Activated B cell treated with CpG ODN at 0.5 μM for 24 hours (primary cell): Measurements from ENCODE around the gene SETD1A. TPM values are rescaled to one million over a fixed set of nuclear protein-coding genes. Genes with fewer than 3 reads are reported as not detected.

ENCODE experiments used
- ATAC-seq: fragments of 200-7000 bp; cut with Tn5 transposase; one replicate; pipeline ENCODE4 v1.10.0; 2021; ENCODE audit warnings: low read depth, mild to moderate bottlenecking, moderate library complexity
- CTCF ChIA-PET: fragments of 350-600 bp; sonication (Branson Sonifier 250); formaldehyde crosslinking; loops from one replicate; lab custom pipeline; 2021; ENCODE audit warnings: antibody characterized with exemption; lab: Charles Lee
- POLR2A ChIA-PET: fragments of 350-600 bp; sonication (Branson Sonifier 250); formaldehyde crosslinking; loops from one replicate; lab custom pipeline; 2021; ENCODE audit warnings: antibody characterized with exemption; lab: Charles Lee
- DNase-seq: peaks from one replicate; pipeline ENCODE4 v3.0.0; 2022
- H3K27ac Mint-ChIP-seq: one replicate; pipeline ENCODE4 v1.8.0; 2020; ENCODE audit warnings: mixed read lengths
- H3K27me3 Mint-ChIP-seq: one replicate; pipeline ENCODE4 v1.8.0; 2021; ENCODE audit warnings: mixed read lengths
- H3K36me3 Mint-ChIP-seq: one replicate; pipeline ENCODE4 v1.8.0; 2021; ENCODE audit warnings: low read depth, mixed read lengths
- H3K4me1 Mint-ChIP-seq: one replicate; pipeline ENCODE4 v1.8.0; 2021; ENCODE audit warnings: mixed read lengths
- H3K4me3 Mint-ChIP-seq: one replicate; pipeline ENCODE4 v1.8.0; 2020; ENCODE audit warnings: mild to moderate bottlenecking, mixed read lengths
- H3K9me3 Mint-ChIP-seq: one replicate; pipeline ENCODE4 v1.8.0; 2020; ENCODE audit warnings: mixed read lengths
- intact Hi-C: fragments of 100-400 bp; cut with micrococcal nuclease; formaldehyde crosslinking; loops from one replicate; pipeline ENCODE4 v1.15.1; 2024
- total RNA-seq: library from RNA; stranded (reverse); gene quantifications from 2 replicates; pipeline ENCODE4 v1.2.3, GENCODE V29; 2022
- TF ChIP-seq, protein P1 (sequence below): fragments of 200-600 bp; IDR thresholded peaks from one replicate; pipeline ENCODE4 v1.8.0; 2022; ENCODE audit warnings: antibody characterized with exemption, mild to moderate bottlenecking

The SETD1A gene
- total RNA-seq, 1 donor from 2014 or later, result 32.8 TPM

- Mint-ChIP-seq H3K27me3 (no peaks in the 10 kb centered on the region), H3K9me3 (no peaks in the 10 kb centered on the region), H3K36me3 (peaks cover 50% of the 10 kb centered on the region), H3K4me1 (no peaks in the 10 kb centered on the region), H3K4me3 (no peak overlapping the region), H3K27ac (no peak overlapping the region)
- ChIA-PET CTCF (interaction anchor here (0.8 to 4.6 kb wide), 9 partner anchors 12 to 885 kb away, joined by 3 to 36 read pairs (median 5); partner anchors contain the start of genes VKORC1 and ZNF843), POLR2A (no interaction called here)
- intact Hi-C loops, result no loop called here
- TF ChIP-seq, protein P1, sequence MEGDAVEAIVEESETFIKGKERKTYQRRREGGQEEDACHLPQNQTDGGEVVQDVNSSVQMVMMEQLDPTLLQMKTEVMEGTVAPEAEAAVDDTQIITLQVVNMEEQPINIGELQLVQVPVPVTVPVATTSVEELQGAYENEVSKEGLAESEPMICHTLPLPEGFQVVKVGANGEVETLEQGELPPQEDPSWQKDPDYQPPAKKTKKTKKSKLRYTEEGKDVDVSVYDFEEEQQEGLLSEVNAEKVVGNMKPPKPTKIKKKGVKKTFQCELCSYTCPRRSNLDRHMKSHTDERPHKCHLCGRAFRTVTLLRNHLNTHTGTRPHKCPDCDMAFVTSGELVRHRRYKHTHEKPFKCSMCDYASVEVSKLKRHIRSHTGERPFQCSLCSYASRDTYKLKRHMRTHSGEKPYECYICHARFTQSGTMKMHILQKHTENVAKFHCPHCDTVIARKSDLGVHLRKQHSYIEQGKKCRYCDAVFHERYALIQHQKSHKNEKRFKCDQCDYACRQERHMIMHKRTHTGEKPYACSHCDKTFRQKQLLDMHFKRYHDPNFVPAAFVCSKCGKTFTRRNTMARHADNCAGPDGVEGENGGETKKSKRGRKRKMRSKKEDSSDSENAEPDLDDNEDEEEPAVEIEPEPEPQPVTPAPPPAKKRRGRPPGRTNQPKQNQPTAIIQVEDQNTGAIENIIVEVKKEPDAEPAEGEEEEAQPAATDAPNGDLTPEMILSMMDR, result no peak
- DNase-seq (no peak), ATAC-seq (no peak)
These were observed 25.8 kb downstream of the SETD1A start for GRCh38 chr16:30983289-30983889.

DNA sequence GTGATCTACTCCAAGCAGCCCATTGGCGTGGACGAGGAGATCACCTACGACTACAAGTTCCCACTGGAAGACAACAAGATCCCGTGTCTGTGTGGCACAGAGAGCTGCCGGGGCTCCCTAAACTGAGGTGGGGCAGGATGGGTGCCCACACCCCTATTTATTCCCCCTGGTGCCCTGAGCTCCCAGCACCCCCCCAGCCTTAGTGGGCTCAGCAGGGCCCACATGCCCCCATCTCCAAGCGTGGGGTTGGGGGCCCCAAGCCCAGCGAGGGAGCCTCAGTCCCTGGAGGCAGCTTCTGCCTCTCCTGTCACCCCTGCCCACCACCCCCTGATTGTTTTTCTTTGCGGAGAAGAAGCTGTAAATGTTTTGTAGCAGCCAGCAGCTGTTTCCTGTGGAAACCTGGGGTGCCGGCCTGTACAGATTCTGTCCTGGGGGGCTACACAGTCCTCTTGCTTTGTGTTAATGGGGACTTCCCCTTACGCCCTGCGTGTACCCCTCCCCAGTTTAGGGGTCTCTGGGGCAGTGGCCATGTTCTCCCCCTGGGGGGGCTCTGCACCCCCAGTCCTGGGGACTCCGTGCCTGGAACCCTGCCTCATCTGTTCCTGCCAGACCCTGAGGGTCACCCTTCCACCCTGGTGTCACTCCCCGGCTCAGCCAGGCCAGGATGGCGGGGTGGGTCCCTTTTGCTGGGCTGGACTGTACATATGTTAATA lies 26.5 kb downstream of the SETD1A start:
- ChIA-PET POLR2A (interaction anchor here (0.7 to 2.1 kb wide), 3 partner anchors 13 to 886 kb away, joined by 3 to 5 read pairs (median 4); no protein-coding TSS in a partner anchor), CTCF (interaction anchor here (0.6 to 4.6 kb wide), 16 partner anchors 8 to 884 kb away, joined by 3 to 36 read pairs (median 4); partner anchors contain the start of genes KAT8, ZNF646, ZNF668 and ZNF843)
- Mint-ChIP-seq H3K9me3 (no peaks in the 10 kb centered on the region), H3K27me3 (no peaks in the 10 kb centered on the region), H3K36me3 (peaks cover 43% of the 10 kb centered on the region), H3K27ac (no peak overlapping the region), H3K4me3 (no peak overlapping the region), H3K4me1 (no peaks in the 10 kb centered on the region)
- intact Hi-C loops, result no loop called here
- ATAC-seq (no peak), DNase-seq (no peak)
- TF ChIP-seq, protein P1, result no peak

GRCh38 chr16:30984669-30985400 lies 27.3 kb downstream of the SETD1A start, which contains the start of gene HSD3B7:
TSS of gene HSD3B7 (plus strand) at chr16:30985207. CDS start at chr16:30985659, 452 bp downstream.
- no peaks in the 10 kb centered on the region for H3K9me3 Mint-ChIP-seq
- TF ChIP-seq, protein P1, result peak; percentile 80
- peaks cover 43% of the 10 kb centered on the region for H3K36me3 Mint-ChIP-seq
- intact Hi-C loops, result loop anchor here (1.0 kb wide), 6 partner anchors 111 to 883 kb away; no protein-coding TSS in a partner anchor
- H3K4me1 Mint-ChIP-seq, result no peaks in the 10 kb centered on the region
- CTCF ChIA-PET, result interaction anchor here (0.6 to 4.6 kb wide), 17 partner anchors 9 to 883 kb away, joined by 3 to 36 read pairs (median 4); partner anchors contain the start of genes KAT8, ZNF646, ZNF668 and ZNF843
- POLR2A ChIA-PET, result interaction anchor here (0.5 to 2.1 kb wide), 7 partner anchors 10 to 885 kb away, joined by 3 to 7 read pairs (median 4); partner anchors contain the start of gene FUS
- no peaks in the 10 kb centered on the region for H3K27me3 Mint-ChIP-seq
- ATAC-seq, result peak; percentile 85
- peak; percentile 80 for DNase-seq
- H3K4me3 Mint-ChIP-seq, result no peak within 1 kb of the TSS
- H3K27ac Mint-ChIP-seq, result no peak within 1 kb of the TSS

- peaks cover 36% of the 10 kb centered on the region for H3K36me3 Mint-ChIP-seq
- intact Hi-C loops, result loop anchor here (1.0 kb wide), 6 partner anchors 111 to 883 kb away; no protein-coding TSS in a partner anchor
- H3K4me3 Mint-ChIP-seq, result no peak overlapping the region
- H3K27me3 Mint-ChIP-seq, result no peaks in the 10 kb centered on the region
- POLR2A ChIA-PET, result interaction anchor here (0.5 to 2.1 kb wide), 9 partner anchors 9 to 884 kb away, joined by 3 to 7 read pairs (median 4); partner anchors contain the start of genes FUS and PYDC1
- TF ChIP-seq, protein P1, result no peak
- no peak for DNase-seq
- no peak overlapping the region for H3K27ac Mint-ChIP-seq
- CTCF ChIA-PET, result interaction anchor here (0.9 to 4.6 kb wide), 11 partner anchors 9 to 883 kb away, joined by 3 to 36 read pairs (median 6); partner anchors contain the start of genes KAT8, ZNF646, ZNF668 and ZNF843
- ATAC-seq, result no peak
- no peaks in the 10 kb centered on the region for H3K4me1 Mint-ChIP-seq
- no peaks in the 10 kb centered on the region for H3K9me3 Mint-ChIP-seq
These were observed 28.0 kb downstream of the SETD1A start for GRCh38 chr16:30985401-30986128.
